Fibroblast of the aortic adventitia (primary cell): ENCODE measurements around the gene RNF8. TPM values are rescaled to one million over a fixed set of nuclear protein-coding genes. Genes with fewer than 3 reads are reported as not detected.
"Not testable (repeated sequence)": the region's sequence is repeated elsewhere in the genome, so short reads cannot be mapped to it uniquely, and the experiment has no call there.

Experiments used
- DNase-seq: peaks from one replicate; pipeline ENCODE4 v3.0.0-alpha.2; 2010; ENCODE audit warnings: low read depth
- H3K4me3 ChIP-seq: 2 replicates; pipeline ENCODE4 v1.5.1; 2011; ENCODE audit warnings: low read depth, mild to moderate bottlenecking, control low read depth, low read length, moderate library complexity
- small RNA-seq: library from RNA; depleted of rRNA; stranded (forward); fragments of <200 nt; gene quantifications from one replicate; pipeline ENCODE3, GENCODE V24; 2012
- total RNA-seq: library from RNA; depleted of rRNA; stranded (reverse); fragments of >200 nt; gene quantifications from 2 replicates; pipeline ENCODE4 v1.2.3, GENCODE V29; 2012; ENCODE audit warnings: low replicate concordance
- TF ChIP-seq, protein P1 (sequence below): IDR thresholded peaks from 2 replicates; pipeline ENCODE4 v1.5.1; 2011; ENCODE audit warnings: mild to moderate bottlenecking, low read length, control low read depth, inconsistent platforms; ENCODE audit not compliant: insufficient read depth

RNF8 gene
- total RNA-seq, 1 donor, result 18.8 TPM

DNA sequence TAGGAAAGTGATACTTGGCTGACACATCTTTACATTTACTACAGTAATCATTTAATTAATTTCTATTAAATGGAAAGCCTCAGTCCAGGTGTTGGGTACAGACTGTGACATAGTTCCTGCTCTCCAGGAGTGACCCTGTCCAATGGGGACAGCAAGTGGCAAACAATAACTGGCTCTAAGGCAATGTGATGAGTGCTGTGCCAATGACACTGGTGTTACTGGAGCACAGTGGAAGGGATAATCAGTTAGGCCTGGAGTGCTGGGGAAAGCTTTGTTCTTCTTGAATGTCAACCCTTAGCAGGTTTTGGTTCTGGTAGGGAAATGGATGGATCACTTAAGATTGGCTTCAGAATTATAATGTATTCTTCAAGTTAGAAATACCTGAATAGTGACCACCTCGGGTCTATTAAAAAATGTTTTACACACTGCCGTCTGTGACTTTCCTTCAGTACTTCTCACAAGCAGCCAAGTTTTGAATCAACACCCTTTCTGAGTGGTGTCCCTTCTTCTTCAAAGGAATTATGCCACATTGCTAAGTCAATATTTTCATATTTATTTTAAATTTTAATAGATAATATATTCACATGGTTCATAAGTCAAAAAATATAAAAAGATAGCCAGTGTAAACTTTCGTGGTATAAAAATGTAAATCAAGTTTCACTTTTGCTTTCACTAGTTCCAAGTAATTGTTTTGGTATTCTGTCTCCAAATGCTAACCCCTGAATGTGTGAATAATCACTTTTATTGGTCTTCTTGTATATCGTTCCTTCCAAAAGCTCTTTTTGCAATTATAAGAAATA lies 88.8 kb downstream of the RNF8 start:
- peak overlapping the region; percentile 46 for H3K4me3 ChIP-seq
- TF ChIP-seq, protein P1, sequence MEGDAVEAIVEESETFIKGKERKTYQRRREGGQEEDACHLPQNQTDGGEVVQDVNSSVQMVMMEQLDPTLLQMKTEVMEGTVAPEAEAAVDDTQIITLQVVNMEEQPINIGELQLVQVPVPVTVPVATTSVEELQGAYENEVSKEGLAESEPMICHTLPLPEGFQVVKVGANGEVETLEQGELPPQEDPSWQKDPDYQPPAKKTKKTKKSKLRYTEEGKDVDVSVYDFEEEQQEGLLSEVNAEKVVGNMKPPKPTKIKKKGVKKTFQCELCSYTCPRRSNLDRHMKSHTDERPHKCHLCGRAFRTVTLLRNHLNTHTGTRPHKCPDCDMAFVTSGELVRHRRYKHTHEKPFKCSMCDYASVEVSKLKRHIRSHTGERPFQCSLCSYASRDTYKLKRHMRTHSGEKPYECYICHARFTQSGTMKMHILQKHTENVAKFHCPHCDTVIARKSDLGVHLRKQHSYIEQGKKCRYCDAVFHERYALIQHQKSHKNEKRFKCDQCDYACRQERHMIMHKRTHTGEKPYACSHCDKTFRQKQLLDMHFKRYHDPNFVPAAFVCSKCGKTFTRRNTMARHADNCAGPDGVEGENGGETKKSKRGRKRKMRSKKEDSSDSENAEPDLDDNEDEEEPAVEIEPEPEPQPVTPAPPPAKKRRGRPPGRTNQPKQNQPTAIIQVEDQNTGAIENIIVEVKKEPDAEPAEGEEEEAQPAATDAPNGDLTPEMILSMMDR, result no peak
- DNase-seq, result peak; percentile 34

DNA sequence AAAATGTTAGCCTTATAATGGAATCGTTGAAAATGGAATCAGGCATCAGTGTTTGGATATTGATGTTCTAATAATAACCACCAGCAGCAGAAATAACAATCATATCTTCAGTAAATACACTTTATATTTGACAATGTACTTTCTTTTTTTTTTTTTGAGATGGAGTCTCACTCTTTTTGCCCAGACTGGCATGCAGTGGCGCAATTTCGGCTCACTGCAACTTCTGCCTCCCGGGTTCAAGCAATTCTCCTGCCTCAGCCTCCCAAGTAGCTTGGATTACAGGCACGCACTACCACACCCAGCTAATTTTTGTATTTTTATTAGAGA lies 89.4 kb downstream of the RNF8 start:
- DNase-seq, result not testable (repeated sequence)
- H3K4me3 ChIP-seq, result peak overlapping the region; percentile 43

Small RNA genes within 50 kb of the gene (small RNA-seq; reads per million reads assigned to genes)
- not detected for gene RN7SL273P

Other genes starting within 250 kb of the RNF8 start
- 8.7 and 19.3 TPM in 2 replicates for gene PIM1, start 183.8 kb upstream of the RNF8 start, total RNA-seq
- gene TBC1D22B, start 96.2 kb upstream of the RNF8 start, total RNA-seq, result 3.5 and 4.8 TPM in 2 replicates
- 0.09 TPM in 1 of 2 replicates, not detected in the other for gene TMEM217, start 95.8 kb upstream of the RNF8 start, total RNA-seq
- gene CMTR1, start 79.2 kb downstream of the RNF8 start, total RNA-seq, result 30.7 and 49.9 TPM in 2 replicates
- 35.0 and 59.9 TPM in 2 replicates for gene CCDC167, start 145.9 kb downstream of the RNF8 start, total RNA-seq